DND-41 (cell line): ENCODE results near the gene MMADHC.
A peak's percentile ranks its signal among the peaks of the same experiment; 100 is the strongest.

Experiments
- ATAC-seq: fragments of 200-7000 bp; cut with Tn5 transposase; 3 replicates; pipeline ENCODE4 v1.9.1; 2021; ENCODE audit warnings: low read depth; ENCODE audit not compliant: insufficient read depth
- DNase-seq: peaks from one replicate; pipeline ENCODE4 v3.0.0-alpha.2; 2020
- H2AFZ ChIP-seq: 2 replicates; pipeline ENCODE4 v1.6.0; 2012; ENCODE audit warnings: low read depth, low read length
- H3K27ac ChIP-seq: 2 replicates; pipeline ENCODE4 v1.5.1; 2012; ENCODE audit warnings: low read length, inconsistent platforms
- H3K27me3 ChIP-seq: fragments of 200-600 bp; sonication (generic); 2 replicates; pipeline ENCODE4 v1.6.0; 2012; ENCODE audit warnings: low read length, mild to moderate bottlenecking, inconsistent platforms; ENCODE audit not compliant: insufficient read depth, poor library complexity
- H3K36me3 ChIP-seq: 2 replicates; pipeline ENCODE4 v1.5.1; 2012; ENCODE audit warnings: low read length, inconsistent platforms; ENCODE audit not compliant: insufficient read depth
- H3K4me1 ChIP-seq: 2 replicates; pipeline ENCODE4 v1.5.1; 2012; ENCODE audit warnings: mild to moderate bottlenecking, low read length; ENCODE audit not compliant: insufficient read depth
- H3K4me2 ChIP-seq: 2 replicates; pipeline ENCODE4 v1.6.0; 2012; ENCODE audit warnings: mild to moderate bottlenecking, moderate library complexity, low read length, inconsistent platforms; ENCODE audit not compliant: insufficient read depth
- H3K4me3 ChIP-seq, 2 experiments: fragments of 200-600 bp in 1 of 2; shearing (Covaris generic) in 1 of 2; 2 replicates each; pipeline ENCODE4 v1.5.1; 2012 to 2016; ENCODE audit warnings: inconsistent platforms in 2 of 2, low read length in 2 of 2, mild to moderate bottlenecking in 2 of 2, low read depth in 1 of 2, moderate library complexity in 1 of 2
- H3K79me2 ChIP-seq: 2 replicates; pipeline ENCODE4 v1.6.0; 2012; ENCODE audit warnings: low read length, inconsistent platforms; ENCODE audit not compliant: insufficient read depth
- H3K9ac ChIP-seq: 2 replicates; pipeline ENCODE4 v1.6.0; 2012; ENCODE audit warnings: low read depth, mild to moderate bottlenecking, inconsistent platforms, low read length, moderate library complexity
- H3K9me3 ChIP-seq: 2 replicates; pipeline ENCODE4 v1.5.1; 2012; ENCODE audit warnings: low read length, moderate library complexity, mild to moderate bottlenecking, inconsistent platforms; ENCODE audit not compliant: insufficient read depth, severe bottlenecking
- H4K20me1 ChIP-seq: 2 replicates; pipeline ENCODE4 v1.6.0; 2012; ENCODE audit warnings: low read length; ENCODE audit not compliant: insufficient read depth
- CTCF ChIP-seq: IDR thresholded peaks from 2 replicates; pipeline ENCODE4 v1.5.1; 2012; ENCODE audit warnings: borderline replicate concordance, low read length, moderate library complexity, mild to moderate bottlenecking; ENCODE audit not compliant: poor library complexity, severe bottlenecking; ENCODE audit errors: extremely low read depth
- EZH2 ChIP-seq: IDR thresholded peaks from 3 replicates; pipeline ENCODE4 v1.6.1; 2012; ENCODE audit warnings: borderline replicate concordance, low read depth, mild to moderate bottlenecking, moderate library complexity, low read length, inconsistent platforms; ENCODE audit not compliant: severe bottlenecking

Gene MMADHC

DNA sequence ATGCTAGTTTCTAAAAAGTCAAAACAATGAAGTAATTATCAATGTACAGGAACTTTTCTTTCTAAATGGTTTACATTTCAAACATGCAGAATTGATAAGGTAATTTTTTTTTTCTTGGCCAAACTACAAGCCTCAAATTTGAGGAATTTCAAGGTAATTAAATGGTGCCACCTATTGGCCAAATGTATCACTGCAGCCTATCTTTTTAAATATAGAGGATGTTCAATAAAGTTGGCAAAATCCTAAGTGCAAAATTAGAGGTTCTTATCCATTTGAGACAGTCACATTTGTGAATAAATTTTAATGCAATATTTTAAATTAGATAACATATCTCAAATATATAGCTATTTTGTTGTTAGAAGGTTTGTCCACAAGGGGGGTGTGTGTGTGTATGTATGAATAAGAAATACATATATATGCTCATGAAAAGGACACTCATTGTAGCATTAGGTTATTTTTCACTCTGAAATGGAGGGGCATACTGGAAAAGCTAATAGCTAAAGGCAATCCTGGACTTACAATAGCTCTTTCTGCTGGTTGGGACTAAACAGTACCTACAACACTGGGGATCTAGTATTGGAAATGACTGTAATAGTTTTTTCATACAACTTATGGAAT is 26.2 kb downstream of the MMADHC start:
- H3K4me3 ChIP-seq: no peak overlapping the region
- H3K36me3 ChIP-seq: peaks cover 2% of the 10 kb centered on the region; the same call in 1 of the 2 replicates
- H3K9ac ChIP-seq: no peak overlapping the region
- no peaks in the 10 kb centered on the region for H3K4me1 ChIP-seq
- DNase-seq (no peak), ATAC-seq (peak; percentile 45; the same call in 1 of the 3 replicates)
- H3K4me2 ChIP-seq: no peak overlapping the region
- H3K79me2 ChIP-seq: no peaks in the 10 kb centered on the region
- no peak overlapping the region for H2AFZ ChIP-seq
- H3K27ac ChIP-seq: no peak overlapping the region
- no peaks in the 10 kb centered on the region for H3K9me3 ChIP-seq
- H4K20me1 ChIP-seq: no peaks in the 10 kb centered on the region
- no peaks in the 10 kb centered on the region for H3K27me3 ChIP-seq
- TF ChIP-seq EZH2 (no peak), CTCF (peak; percentile 87)

- Histone ChIP-seq H3K36me3 (no peaks in the 10 kb centered on the region), H3K27me3 (no peaks in the 10 kb centered on the region), H2AFZ (no peak overlapping the region), H3K9ac (no peak overlapping the region), H3K4me3 (no peak overlapping the region), H3K4me1 (no peaks in the 10 kb centered on the region), H3K27ac (no peak overlapping the region), H4K20me1 (no peaks in the 10 kb centered on the region), H3K79me2 (no peaks in the 10 kb centered on the region), H3K9me3 (no peaks in the 10 kb centered on the region), H3K4me2 (no peak overlapping the region)
- DNase-seq: no peak
- TF ChIP-seq CTCF (no peak), EZH2 (no peak)
- ATAC-seq: no peak
Observed at GRCh38 chr2:149559341-149560068, 28.1 kb downstream of the MMADHC start.

DNA sequence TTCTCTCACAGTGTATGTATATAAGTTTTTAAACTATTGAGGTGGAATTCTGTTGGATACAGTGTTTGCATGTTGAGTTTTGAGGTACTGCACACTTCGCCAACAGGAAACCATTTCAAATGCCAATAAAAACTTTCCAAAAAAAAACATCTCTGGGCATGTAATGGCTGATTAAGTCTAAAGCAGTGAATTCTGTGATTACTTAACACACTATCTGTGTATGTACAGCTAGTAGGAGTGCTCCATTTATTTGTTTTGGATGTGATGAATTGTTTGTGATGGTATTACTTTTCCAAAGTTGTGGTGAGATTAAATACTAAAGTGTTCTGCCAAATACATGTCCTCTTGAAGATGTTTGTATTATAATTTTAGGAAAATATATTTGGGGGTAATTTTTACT is 31.1 kb downstream of the MMADHC start:
- no peak for TF ChIP-seq EZH2
- no peak for TF ChIP-seq CTCF
- no peak for DNase-seq
- H3K9me3 ChIP-seq: no peaks in the 10 kb centered on the region
- no peak overlapping the region for H2AFZ ChIP-seq
- no peaks in the 10 kb centered on the region for H3K36me3 ChIP-seq
- H3K79me2 ChIP-seq: no peaks in the 10 kb centered on the region
- H3K9ac ChIP-seq: no peak overlapping the region
- H3K4me1 ChIP-seq: no peaks in the 10 kb centered on the region
- H3K4me2 ChIP-seq: no peak overlapping the region
- no peak overlapping the region for H3K4me3 ChIP-seq
- H3K27me3 ChIP-seq: peaks cover 4% of the 10 kb centered on the region
- no peaks in the 10 kb centered on the region for H4K20me1 ChIP-seq
- H3K27ac ChIP-seq: no peak overlapping the region
- ATAC-seq: no peak
